HG02970 (cell line): Measurements from ENCODE around the gene STOX2.

ENCODE experiments used
- ATAC-seq: cut with Tn5 transposase; IDR thresholded peaks from one replicate; pipeline ENCODE4 v1.9.1; 2021; ENCODE audit warnings: mild to moderate bottlenecking, moderate library complexity, moderate number of reproducible peaks; ENCODE audit not compliant: unreplicated experiment, low FRiP score

Gene STOX2

GRCh38 chr4:183905081-183905592 lies at the start of gene STOX2:
Gene STOX2, plus strand, starts transcription at chr4:183905307. Its CDS starts 1,484 bp downstream, at chr4:183906791.
- ATAC-seq, result no peak

GRCh38 chr4:183855323-183856190 lies 49.5 kb upstream of the STOX2 start:
- ATAC-seq, result no peak

GRCh38 chr4:183857040-183857439 lies 48.1 kb upstream of the STOX2 start:
- ATAC-seq, result no peak

GRCh38 chr4:183858011-183858615 lies 47.0 kb upstream of the STOX2 start:
- ATAC-seq, result no peak

- no peak for ATAC-seq
These were observed 45.0 kb upstream of the STOX2 start for GRCh38 chr4:183860119-183860518.

DNA sequence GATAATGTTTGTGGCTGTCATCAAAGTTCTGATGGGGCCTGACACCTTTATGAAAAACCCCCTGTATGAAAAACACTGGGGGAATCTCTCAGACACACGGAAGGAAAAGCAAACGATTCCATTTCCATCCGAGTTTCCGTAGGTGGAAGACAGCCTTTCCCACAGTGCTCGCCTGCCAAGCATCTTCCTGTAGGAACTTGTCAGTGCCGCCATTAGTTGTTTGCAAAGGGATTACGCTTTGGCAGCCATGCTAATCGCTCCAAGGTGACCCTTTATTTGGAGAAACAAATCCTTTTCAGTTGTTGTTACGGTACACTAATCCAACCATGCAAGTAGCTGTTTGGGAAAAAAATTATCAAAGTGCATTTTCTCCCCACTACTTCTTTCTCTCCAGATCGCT lies 44.4 kb upstream of the STOX2 start:
- no peak for ATAC-seq

DNA sequence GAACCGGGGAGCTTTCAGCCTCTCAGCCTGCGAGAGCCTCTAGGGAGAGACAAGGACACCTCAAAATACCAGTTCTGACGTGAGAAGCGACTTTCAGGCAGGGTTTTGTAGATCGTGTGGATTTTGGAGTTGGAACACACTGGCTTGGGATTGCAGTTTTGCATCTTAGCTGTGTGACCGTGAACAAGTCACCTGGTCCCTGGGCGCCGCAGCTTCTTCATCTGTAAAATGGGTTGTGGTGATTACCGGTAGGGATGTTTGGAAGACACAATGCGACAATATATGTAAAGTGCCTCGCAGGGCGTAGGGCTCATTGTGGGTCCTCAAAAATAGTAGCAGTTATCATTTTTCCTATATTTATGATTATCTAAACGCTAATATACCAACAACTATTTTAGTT lies 43.7 kb upstream of the STOX2 start:
- ATAC-seq, result no peak

DNA sequence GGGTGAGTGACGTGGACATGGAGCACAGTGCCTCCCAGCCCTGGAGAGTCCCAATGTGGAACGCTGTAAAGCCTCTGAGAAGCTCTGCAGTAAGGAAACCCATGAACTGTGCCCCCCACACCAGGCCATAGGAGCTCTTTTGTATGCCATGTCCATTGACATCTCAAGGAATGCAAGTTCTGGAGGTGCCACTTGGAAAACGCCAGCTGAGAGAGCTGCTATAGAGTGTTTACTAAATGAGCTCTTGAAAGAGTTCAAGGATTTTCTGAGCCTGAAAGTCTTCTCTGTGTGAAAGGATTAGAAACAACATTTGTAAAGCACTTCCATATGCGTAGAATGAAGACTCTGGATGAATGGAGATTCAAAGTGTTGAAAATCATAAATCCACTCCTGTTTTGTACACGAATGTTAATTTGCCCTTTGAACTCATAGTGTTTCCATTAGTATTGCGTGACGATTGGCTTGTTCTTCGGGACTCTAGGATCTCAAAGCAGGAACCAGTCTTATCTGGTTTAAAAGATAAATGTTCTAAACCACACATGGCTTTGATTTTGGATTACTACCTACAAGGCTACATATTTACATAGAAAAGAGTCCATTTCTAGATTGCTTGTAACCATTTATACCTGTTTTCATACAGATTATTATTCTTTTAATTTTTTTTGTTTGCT lies 41.8 kb upstream of the STOX2 start:
- no peak for ATAC-seq

- no peak for ATAC-seq
These were observed 37.9 kb upstream of the STOX2 start for GRCh38 chr4:183867247-183867646.

- ATAC-seq, result no peak
These were observed 34.1 kb upstream of the STOX2 start for GRCh38 chr4:183870997-183871396.

DNA sequence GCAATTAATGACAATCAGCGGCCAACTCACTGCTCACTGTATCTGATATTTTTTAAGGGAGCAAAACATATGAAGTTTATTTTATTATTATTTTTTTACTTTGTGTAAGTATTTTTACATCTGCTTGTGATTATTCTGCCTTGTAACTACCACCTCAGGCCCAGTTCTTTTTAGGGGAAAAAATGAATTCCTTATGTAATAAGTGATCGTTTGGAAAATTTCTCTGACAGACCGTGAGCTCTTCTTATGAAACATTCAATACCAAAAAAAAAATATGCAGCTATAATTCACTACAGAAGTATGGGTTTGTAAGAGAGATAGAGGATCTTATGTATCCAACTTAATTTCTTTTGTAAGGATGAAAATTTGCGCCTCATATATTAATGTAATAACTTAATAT lies 33.5 kb upstream of the STOX2 start:
- ATAC-seq, result no peak

DNA sequence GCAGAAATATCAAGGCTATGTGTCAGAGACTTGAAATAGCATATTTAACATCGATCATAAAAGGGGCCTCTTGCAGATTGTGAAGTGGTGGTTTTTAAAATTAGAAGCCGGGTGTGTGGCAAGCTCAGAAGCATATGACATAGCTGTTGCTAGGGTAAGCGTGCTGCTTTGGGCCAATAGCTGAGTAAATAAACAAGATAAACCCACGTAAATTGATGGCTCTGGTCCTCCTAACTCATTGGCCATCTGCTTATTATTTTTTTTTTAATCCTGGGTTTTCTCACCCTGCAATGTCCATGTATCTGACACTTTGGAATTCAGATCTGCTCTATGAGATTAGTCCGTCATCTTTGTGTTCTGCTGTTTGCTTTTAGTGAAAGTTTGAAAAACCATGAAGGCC lies 32.6 kb upstream of the STOX2 start:
- no peak for ATAC-seq

- ATAC-seq, result no peak
These were observed 31.5 kb upstream of the STOX2 start for GRCh38 chr4:183873409-183874185.

DNA sequence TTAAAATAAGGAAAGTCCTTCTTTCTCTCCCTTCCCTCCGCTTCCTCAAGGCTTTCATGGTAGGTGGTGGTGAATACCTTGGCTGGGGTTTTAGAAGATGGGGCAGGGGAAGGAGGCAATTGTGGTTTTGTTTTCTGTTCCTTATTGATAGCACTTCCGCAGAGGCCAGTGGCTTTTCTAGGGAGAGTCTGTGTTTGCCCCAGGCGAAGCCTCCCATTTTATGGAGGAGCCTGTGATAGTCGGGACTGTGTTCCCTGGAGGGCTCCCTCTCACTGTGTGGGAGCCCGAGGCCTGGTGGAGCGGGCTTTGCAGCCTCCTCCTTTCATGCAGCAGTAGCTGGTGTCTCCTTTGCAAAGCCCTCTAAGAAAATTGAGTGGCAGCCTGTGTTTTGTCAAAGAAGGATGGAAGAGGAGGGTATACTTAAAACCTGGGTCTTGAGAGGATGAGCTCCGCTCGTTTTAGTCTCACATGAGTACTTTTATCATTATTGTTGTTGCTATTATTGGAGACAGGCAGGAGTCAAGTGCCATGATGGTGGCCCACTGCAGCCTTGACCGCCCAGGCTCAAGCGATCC lies 29.8 kb upstream of the STOX2 start:
- ATAC-seq, result no peak

- no peak for ATAC-seq
These were observed 28.7 kb upstream of the STOX2 start for GRCh38 chr4:183876268-183876934.

GRCh38 chr4:183878251-183878970 lies 26.7 kb upstream of the STOX2 start:
- no peak for ATAC-seq

DNA sequence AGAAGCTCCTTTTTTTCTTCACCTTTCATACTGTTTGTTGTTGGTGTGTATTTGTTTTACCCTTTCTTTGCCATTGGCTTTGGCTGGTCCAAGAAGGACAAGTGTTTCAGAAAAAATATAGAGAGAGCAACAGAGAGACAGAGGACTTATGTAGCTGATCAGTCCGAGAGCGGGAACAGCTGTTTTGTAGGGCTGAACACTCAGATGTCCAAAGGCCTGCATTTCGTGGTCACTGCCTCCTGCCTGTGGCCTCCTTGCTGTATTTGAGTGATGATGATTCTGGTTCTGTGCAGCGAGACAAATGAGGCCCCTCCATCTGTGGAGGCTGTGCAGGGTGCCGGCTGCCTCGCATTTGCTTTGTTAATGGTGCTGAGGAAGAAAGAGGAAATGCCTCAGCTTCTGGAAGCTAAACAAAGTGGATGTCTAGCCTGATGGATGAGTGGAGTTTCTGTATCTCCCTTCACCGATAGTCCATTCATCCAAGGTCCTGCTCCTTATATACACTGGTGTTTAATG lies 19.8 kb upstream of the STOX2 start:
- ATAC-seq, result no peak

- no peak for ATAC-seq
These were observed 17.8 kb upstream of the STOX2 start for GRCh38 chr4:183887351-183887750.

- no peak for ATAC-seq
These were observed 16.5 kb upstream of the STOX2 start for GRCh38 chr4:183888564-183888963.
